GM12874 (cell line): ENCODE measurements around the gene CCHCR1.

Experiments used
- TF ChIP-seq, protein P1 (sequence below): IDR thresholded peaks from 2 replicates; pipeline ENCODE4 v1.5.1; 2011; ENCODE audit warnings: low read depth, mild to moderate bottlenecking, control low read depth, low read length, moderate library complexity; ENCODE audit not compliant: insufficient read depth

The CCHCR1 gene

DNA sequence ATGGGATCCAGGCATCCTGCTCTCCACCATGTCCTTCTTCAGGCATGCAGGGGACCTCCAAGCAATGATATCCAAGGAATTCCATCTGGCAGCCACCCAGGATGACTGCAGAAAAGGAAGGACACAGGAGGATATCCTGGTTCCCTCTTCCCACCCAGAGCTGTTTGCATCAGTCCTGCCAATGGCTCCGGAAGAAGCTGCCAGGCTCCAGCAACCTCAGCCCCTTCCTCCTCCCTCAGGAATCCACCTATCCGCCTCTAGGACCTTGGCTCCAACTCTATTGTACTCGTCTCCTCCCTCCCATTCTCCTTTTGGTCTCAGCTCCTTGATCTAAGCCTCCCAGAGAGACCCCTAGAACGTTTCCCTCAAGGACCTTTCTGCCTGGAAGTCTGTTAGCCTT lies 18.0 kb downstream of the CCHCR1 start:
- TF ChIP-seq, protein P1, sequence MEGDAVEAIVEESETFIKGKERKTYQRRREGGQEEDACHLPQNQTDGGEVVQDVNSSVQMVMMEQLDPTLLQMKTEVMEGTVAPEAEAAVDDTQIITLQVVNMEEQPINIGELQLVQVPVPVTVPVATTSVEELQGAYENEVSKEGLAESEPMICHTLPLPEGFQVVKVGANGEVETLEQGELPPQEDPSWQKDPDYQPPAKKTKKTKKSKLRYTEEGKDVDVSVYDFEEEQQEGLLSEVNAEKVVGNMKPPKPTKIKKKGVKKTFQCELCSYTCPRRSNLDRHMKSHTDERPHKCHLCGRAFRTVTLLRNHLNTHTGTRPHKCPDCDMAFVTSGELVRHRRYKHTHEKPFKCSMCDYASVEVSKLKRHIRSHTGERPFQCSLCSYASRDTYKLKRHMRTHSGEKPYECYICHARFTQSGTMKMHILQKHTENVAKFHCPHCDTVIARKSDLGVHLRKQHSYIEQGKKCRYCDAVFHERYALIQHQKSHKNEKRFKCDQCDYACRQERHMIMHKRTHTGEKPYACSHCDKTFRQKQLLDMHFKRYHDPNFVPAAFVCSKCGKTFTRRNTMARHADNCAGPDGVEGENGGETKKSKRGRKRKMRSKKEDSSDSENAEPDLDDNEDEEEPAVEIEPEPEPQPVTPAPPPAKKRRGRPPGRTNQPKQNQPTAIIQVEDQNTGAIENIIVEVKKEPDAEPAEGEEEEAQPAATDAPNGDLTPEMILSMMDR: no peak

DNA sequence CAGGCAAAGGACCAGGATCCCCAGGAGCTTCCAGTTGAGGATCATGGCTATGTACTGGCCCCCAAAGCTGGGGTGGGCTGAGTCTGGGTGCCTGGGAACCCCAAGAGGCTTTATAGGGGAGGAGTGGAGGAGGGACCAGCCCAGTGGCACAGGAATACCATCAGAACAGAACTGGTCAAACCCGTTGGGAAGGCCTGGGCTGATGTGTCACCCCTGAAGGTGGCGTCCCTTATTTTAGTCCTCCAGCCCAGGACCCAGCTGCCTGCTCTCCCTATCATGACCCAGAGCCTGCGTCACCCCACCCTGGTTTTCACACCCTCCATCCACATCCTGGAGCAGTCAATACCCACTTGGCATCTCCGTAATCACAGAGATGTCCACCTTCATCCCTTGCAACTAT lies 18.6 kb downstream of the CCHCR1 start, which contains the start of gene PSORS1C2:
Gene PSORS1C2 (minus strand): TSS at position 85 of the 400 bp plus-strand sequence. CDS start 40 bp downstream, at position 45.
- TF ChIP-seq, protein P1: no peak

DNA sequence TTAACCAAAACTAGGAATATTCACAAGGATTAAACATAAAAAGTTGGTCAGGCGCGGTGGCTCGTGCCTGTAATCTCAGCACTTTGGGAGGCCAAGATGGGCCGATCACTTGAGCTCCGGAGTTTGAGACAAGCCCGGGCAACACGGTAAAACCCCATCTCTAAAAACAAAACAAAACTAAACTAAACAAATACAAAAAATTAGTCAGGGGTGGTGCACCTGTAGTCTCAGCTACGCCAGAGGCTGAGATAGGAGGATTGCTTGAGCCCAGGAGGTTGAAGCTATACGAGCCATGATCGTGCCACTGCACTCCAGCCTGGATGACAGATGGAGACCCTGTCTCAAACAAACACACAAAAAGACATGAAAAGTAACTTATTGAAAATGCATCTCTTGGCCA lies 21.9 kb downstream of the CCHCR1 start:
- TF ChIP-seq, protein P1: no peak

DNA sequence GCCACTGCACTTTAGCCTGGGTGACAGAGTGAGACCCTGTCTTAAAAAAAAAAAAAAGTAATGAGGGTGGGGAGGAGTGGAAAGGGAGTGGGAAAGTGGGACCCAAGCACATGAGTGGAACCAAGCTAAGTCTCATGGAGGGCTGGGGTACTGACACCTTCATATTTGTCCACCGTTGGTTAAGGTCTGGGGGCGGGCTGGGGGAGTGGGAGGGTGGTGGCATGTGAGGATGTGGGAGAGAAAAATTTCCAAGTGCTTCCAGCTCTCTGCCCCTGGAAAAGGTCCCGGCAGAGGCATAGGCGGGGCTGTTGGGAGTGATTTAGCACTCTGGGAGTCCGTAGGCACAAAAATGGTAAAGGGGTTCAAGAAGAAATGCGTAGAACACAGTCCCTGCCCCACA lies 24.8 kb downstream of the CCHCR1 start:
- TF ChIP-seq, protein P1: no peak

DNA sequence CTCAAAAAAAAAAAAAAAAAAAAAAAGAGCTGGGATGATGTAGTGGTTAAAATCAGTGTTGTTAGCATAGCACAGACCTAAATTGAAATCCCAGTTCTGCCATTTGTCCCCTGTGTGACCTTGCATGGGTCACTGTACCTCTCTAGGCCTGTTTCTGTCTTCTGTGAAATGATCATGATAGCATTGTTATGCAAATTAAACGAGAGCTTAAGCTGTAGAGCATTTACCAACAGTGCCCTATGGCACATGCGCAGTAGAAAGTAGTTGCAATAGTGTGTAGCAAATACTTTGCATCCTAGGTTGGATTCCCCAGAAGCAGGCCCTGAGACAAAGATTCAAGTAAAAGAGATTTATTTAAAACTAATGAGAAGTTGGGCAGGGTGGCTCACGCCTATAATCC lies 26.0 kb downstream of the CCHCR1 start:
- TF ChIP-seq, protein P1: no peak

DNA sequence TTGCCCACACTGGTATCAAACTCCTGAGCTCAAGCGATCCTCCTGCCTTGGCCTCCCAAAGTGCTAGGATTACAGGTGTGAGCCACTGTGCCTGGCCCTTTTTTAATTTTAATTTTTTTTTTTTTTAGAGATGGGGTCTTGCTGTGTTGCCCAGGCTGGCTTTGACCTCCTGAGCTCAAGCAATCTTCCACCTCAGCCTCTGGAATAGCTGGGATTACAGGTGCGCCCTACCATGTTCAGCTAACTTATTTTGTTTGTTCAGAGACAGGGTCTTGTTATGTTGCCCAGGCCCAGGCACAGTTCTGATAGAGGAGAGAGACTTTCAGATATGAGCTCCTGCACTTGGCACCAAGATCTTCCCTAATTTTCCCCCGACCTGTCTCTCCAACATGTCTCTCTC lies 26.9 kb downstream of the CCHCR1 start:
- TF ChIP-seq, protein P1: no peak

DNA sequence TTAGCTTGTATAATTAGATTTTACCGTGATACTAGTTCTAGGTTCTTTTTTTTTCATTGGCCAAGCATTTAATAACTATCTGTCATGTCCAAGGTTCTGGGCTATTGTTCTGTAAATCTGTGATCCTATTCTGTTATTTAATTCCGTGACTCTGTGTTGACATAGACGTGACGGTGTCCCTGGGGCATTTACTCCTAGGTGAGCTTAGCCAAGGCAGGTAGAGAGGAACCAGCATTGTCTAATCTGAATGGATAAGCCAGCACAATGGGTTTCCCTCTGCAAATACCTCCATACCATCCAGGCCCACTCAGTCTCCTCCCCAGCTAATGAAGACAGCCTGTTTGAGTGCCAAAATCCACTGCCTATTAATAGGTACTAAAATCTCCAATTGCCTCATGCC lies 28.5 kb downstream of the CCHCR1 start:
- TF ChIP-seq, protein P1: no peak
